ENCODE measurements around the gene LCN9. TPM values are rescaled to one million over a fixed set of nuclear protein-coding genes. Genes with fewer than 3 reads are reported as not detected.

LCN9 gene
- total and polyA plus RNA-seq, 9 of the 15 experiments (the other 6 are each of a cell fraction or from before 2014, with no cell fraction given) = not detected

DNA sequence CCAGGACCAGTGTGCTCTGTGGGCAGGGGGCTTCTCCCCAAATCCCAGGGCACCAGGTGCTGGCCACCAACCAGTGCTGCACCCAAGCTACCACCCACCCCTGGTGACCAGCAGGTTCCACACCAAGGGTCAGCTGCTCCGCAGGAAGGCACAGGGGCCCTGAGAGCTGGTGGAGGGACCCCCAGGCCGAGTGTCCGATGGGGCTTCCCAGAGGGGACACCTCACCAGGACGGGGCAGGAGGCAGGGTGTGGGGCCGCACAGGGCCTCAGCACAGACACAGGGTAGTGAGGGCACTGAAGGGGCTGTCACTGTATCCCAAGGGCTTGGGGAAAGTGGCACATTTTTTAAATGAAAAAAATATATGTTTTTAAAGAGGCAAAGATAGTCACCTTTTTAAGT is 18.1 kb downstream of the LCN9 start (continued):
- TF ChIP-seq, protein P1, sequence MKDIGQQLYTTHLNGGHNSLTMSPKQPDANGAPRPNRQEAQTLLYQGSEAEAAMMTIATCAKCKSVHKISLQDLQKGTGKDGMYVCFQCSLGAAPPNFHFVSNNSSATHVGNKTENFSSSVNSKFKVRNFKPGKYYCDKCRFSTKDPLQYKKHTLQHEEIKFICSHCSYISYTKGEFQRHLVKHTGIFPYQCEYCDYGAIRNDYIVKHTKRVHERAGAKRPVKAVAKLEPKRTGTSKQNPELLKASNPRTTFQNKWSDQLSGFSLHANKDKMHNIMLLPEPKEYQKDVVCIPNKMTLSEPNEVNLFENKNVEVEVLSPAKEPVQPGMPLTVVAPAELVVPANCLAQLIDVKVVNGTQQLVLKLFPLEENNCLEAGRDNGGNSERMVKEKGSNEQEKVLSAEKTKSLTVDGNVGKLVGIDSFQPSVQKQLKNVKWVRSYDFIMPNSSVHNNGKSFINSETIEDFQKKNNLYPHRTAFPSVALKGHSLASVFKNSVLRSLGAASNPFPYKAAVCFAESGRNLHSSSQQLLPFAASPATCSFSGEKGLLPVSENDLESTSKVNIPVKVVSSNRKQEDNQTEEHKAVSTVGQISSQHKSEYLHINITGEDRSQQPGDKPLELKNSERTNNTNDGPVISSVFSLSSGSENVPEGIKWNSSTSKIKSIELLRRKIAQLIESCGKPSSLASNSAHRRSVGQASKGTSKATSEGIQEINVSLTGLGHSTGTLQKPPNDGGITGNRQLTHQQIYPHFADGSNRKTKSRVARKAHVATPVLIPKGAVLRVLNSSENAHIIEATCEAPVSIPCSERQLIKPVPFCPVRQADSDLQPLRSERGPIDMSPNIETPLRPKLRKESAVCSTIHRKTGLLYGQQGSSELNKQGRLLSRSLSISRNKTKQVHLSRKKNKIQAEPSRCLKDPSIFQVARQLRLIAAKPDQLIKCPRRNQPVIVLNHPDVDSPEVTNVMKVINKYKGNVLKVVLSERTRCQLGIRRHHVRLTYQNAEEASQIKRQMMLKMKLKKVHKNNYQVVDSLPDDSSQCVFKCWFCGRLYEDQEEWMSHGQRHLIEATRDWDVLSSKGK (CRISPR knock-in tag; IDR thresholded peaks at IDR 0.05) = no peak
- TF ChIP-seq POLR2A (conservative IDR thresholded peaks at IDR 0.05) = no peak
- TF ChIP-seq BACH1 (tag; IDR thresholded peaks at IDR 0.05) = no peak
- TF ChIP-seq THRAP3 (IDR thresholded peaks at IDR 0.05; ENCODE audit: borderline replicate concordance) = no peak
- TF ChIP-seq TCFL5 (CRISPR knock-in tag; conservative IDR thresholded peaks at IDR 0.05) = no peak
- no peak for TF ChIP-seq PYGO2 (tag; IDR thresholded peaks at IDR 0.05)
- no peak for TF ChIP-seq SMAD1 (IDR thresholded peaks at IDR 0.05; ENCODE audit: low read depth, low read length, partially characterized antibody)
- TF ChIP-seq, protein P2, sequence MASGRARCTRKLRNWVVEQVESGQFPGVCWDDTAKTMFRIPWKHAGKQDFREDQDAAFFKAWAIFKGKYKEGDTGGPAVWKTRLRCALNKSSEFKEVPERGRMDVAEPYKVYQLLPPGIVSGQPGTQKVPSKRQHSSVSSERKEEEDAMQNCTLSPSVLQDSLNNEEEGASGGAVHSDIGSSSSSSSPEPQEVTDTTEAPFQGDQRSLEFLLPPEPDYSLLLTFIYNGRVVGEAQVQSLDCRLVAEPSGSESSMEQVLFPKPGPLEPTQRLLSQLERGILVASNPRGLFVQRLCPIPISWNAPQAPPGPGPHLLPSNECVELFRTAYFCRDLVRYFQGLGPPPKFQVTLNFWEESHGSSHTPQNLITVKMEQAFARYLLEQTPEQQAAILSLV (tag; IDR thresholded peaks at IDR 0.05) = no peak
- no peak for TF ChIP-seq TAL1 (IDR thresholded peaks at IDR 0.05)
- no peak for TF ChIP-seq SP2 (IDR thresholded peaks at IDR 0.05; ENCODE audit: extremely low read depth, low read depth, low read length, poor library complexity, severe bottlenecking)
- TF ChIP-seq JUNB (CRISPR knock-in tag; conservative IDR thresholded peaks at IDR 0.05) = no peak
- TF ChIP-seq TEAD4 (IDR thresholded peaks at IDR 0.05; ENCODE audit: low read length) = no peak
- no peak for TF ChIP-seq TEAD4 (CRISPR knock-in tag; IDR thresholded peaks at IDR 0.05; ENCODE audit: borderline replicate concordance)

All from K562 (cell line).